ENCODE measurements around the gene CPAMD8.
"Not testable (repeated sequence)": the region's sequence is repeated elsewhere in the genome, so short reads cannot be mapped to it uniquely, and the experiment has no call there.

The CPAMD8 gene

DNA sequence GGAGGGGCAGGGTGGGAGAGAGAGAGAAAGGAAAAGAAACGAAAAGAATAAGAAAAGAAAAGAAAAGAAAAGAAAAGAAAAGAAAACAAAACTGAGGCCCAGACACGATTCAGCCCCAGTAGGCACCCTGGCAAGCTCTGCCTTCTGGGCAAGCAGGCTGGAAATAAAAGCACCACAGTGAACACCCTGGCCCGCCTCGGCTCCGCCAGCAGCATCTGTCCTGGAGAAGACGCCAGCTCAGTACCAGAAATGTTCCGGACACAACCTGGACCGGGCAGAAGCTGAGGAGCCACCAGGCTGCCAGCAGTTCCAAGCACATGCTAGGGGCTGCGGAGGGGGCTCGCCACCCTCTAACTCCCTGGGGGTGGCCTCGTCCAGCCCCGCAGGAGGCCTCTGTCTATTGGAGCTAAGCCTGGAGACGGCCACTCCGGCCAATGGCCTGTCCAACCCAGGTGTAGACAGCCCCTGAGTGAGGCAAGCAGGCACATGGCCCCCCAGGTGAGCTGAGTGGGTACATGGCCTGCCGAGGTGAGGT lies 11.4 kb upstream of the CPAMD8 start:
- no peak for DNase-seq (ENCODE audit: low spot score)

DNA sequence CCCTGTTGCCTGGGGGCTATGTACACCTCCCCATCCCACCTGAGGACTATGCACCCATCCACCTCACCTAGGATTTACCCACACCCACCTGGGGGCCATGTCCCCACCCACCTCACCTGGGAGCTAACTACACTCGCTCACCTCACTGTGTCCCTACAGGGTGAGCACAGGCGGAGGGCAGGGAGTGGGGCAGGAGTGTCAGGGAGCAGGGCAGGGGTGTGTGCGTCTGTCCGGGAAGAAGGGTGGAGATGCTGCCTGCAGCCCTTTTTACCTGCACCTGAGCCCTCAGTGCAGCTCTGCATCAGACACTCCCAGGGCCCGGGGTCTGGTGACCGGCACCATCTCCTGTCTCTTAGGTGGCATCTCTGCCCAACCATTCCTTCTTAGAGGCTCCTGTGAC lies 10.6 kb upstream of the CPAMD8 start:
- no peak for DNase-seq (ENCODE audit: low spot score)

DNA sequence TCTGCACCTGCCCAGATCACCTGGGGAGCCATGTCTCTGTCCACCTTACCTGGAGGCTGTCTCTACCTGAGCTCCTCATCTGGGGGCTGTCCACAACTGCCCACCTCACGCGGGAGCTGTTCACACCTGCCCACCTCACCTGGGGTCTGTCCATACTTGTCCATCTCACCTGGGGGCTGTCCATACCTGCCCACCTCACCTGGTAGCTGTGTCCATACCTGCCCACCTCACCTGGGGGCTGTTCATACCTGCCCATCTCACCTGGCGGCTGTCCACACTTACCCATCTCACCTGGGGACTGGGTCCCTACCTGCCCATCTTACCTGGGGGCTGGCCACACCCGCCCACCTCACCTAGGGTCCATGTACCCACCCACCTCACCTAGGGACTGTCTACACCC lies 10.0 kb upstream of the CPAMD8 start:
- DNase-seq (ENCODE audit: low spot score) = no peak

DNA sequence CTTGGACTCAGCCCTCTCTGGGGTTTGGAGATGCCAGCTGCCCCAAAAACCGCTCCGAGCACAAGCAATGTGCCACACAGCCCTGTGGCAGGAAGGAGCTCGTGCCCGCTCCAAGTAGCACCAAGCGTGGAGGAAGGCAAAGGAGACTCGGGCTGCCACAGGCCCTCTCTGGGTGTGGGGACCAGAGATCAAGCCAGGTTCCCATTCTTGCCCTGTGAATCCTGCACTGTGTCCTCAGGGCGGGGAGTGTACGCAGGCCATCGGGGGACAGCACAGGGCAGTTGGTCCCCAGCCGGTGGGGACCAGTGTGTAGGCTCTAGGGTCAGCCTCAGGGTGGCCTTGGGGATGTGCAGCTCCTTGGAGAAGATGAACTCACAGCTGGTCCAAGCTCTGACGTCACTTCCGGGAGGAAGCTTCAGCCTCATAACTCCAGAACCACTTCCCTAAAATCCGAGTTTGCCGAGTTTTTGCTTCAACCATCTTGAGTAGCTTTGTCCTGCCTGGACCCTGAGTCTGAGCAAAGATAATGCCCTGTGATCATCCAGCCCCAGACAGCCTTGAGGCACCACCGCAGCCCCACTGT lies 9.3 kb upstream of the CPAMD8 start:
- DNase-seq (ENCODE audit: low spot score) = no peak

DNA sequence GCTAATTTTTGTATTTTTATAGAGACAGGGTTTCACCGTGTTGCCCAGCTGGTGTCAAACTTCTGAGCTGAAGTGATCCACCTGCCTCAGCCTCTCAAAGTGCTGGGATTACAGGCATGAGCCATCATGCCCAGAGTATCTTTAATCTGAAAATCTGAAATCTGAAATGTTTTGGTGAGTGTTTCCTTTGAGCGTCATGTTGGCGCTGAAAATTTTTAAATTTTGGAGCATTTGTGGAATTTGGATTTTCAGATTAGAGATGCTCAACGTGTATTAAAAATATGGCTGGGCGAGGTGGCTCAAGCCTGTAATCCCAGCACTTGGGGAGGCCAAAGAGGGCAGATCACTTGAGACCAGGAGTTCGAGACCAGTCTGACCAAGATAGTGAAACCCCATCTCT lies 5.1 kb upstream of the CPAMD8 start:
- DNase-seq (ENCODE audit: low spot score) = no peak

DNA sequence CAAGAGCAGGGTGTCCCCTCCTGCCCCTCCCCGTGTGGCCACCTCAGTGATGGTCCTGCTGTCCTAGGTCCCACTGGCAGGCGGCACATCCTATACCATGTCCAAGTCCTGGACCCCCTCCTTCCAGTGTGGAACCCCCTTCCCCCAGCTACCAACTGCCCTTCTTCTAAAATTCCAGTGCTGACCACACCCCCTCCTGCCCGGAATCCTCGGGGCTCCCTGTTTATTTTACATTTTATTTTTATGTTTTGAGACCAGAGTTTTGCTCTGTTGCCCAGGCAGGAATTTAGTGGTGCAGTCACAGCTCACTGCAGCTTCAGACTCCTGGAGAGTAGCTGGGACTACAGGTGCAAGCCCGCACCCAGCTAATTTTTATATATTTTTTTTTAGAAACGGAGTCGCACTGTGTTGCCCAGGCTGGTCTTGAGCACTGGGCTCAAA lies 945 bp upstream of the CPAMD8 start:
- no peak for DNase-seq (ENCODE audit: low spot score)

DNA sequence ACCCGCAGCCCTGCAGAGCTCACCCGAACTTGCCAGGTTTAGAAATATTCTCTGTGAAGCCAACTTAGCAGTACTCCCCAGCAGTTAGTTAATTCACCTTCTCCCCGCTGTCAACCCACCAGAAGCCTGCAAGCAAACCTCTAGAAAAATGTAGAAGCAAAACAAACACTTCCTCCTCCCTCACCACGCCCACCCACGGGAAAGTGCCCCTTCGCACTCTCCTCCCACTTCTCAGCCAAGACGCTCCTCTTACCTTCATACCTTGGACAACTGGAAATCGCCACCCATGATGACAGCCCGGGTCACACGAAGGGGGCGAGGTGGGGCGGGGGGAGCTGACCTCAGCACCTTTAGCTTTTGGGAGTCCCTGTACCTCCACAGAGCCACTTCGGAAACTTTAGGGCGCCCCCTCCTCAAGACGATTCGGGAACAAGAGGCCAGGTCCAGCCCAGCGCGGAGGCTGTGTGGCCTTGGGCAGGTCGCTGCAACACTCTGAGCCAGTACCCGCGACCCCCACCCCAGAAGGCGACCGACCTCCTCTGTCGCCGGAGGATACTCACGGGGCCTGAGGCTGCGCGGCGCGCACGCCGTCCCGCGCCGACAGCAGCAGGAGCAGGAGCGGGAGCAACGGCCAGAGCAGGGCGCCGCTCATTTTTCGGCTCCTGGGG lies 485 bp downstream of the CPAMD8 start:
- no peak for DNase-seq (ENCODE audit: low spot score)

DNA sequence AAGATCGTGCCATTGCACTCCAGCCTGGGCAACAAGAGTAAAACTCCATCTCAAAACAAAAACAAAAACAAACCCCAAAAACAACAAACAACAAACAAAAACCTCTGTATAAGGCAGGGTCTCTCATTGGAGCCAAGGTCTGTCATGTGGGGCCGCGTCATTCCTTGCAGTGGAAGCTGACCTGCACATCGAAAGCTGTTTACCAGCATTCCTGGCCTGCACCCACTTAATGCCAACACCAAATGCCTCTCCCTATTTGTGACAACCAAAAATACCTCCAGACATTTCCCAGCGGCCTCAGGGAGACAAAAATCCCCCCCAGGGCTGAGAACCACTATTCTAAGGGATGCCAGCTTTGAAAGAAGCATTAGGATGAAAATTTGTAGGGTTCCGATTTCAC lies 1.2 kb downstream of the CPAMD8 start:
- no peak for DNase-seq (ENCODE audit: low spot score)

DNA sequence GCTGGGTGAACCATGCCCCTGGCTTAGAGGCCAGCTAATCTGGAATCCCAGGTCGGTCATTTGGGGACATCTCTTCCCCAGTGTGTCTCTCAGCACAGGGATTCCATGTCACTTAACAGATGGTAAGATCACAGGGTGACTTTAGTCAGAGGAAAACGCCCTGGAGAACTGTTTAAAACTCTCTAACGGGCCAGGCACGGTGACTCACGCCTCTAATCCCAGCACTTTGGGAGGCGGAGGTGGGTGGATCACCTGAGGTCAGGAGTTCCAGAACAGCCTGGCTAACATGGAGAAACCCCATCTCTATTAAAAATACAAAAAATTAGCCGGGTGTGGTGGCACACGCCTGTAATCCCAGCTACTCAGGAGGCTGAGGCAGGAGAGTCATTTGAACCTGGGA lies 1.7 kb downstream of the CPAMD8 start:
- DNase-seq (ENCODE audit: low spot score) = not testable (repeated sequence)

DNA sequence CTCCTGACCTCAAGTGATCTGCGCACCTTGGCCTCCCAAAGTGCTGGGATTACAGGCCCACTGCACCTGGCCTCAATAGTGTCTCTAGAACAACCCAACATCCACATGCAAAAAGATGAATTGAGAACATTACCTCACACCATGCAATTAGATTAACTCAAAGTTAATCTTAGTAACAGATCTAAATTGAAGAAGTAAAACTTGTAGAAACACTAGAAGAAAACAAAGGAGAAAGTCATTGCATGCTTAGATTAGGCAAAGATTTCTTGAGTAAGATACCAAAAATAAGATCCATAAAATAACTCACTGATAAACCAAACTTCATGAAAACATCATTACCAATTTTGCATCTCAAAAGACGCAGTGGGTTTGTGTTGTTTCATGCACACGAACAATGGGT lies 2.8 kb downstream of the CPAMD8 start:
- no peak for DNase-seq (ENCODE audit: low spot score)

DNA sequence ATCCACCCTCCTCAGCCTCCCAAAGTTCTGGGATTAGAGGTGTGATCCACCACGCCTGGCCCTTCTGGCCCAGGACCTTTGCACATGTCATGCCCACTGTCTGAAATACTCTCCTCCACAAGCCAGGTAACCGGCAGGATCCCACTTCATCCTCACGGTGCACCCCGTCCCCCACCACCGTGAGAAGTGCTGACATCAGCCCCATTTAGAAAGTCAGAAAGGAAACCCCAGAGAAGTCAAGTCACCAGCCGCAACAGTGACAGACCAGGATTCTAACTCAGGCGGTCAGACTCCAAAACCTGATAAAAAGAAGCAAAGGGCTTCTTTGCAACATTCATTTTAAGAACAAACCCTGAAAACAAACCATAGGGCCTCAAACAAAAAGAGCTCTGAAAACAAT lies 3.9 kb downstream of the CPAMD8 start:
- no peak for DNase-seq (ENCODE audit: low spot score)

DNA sequence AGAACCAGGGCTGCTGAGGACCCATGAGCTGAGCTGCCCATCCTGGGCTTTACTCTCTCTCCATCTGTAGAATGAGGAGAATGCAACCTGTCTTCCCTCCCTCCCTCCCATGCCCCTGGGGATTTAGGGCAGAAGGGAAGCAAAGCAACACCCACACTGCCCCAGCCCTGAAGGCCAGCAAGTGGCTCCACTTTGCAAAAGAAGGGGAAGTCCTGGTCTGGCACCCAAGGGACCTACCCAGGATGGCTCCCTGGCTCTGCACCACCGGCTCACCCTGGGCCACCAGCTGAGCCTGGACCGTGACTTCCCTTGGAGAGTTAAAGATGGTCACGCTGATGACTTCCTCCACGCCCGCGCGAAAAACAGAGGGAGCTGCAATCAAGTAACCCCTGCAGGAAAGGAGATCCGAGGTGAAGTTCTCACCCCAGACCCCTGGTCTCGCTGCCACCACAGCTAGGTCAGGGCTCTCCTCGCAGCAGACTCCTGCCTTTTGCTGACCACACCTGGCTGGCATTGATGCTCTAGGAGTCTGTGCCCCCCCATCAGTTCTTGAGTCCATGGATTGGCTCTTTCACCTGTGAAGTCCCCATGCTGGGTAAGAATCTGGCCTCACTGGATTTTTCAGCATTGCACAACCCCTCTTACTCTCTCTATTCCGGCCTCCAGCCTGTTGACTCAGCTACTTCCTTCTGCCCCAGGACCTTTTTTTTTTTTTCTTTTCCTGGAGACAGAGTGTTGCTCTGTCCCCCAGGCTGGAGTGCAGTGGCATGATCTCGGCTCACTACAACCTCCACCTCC lies 4.6 kb downstream of the CPAMD8 start:
- no peak for DNase-seq (ENCODE audit: low spot score)

DNA sequence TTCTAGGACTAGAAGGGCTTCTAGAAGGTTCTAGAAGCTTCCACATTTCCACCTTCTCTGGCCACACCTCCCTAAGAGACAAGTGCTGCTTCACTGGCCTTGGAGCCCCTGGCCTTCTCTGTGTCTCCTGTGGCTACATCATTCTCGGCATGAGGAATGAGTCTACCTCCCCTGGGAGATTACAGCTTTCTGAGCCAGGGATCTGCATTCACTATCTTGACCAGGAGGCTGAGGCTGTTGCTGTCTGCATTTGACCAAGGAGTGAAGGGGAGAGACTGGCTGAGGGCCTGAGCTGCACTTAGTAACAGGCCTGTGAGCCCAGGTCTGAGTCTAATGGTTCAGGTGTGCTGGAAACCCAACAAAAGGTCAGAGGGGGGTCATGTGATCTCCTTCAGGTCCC lies 5.3 kb downstream of the CPAMD8 start:
- no peak for DNase-seq (ENCODE audit: low spot score)

DNA sequence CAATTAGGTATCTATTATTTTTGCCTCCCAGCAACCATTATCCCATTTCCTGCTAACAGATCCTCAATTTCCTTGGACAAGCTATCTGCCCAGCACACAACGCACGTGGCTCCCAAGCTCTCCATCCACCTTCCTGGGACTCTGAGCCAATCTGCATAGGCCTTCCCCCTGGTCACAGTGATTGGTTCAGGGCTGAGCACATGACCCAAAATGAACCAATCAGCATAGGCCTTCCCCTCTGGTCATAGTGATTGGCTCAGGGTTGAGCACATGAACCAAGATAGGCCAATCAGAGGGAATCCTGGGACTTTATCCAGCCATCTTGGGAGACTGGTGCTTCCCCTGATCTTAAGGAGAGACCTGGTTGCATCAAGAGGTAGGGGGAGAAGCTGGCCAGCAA lies 5.8 kb downstream of the CPAMD8 start:
- DNase-seq (ENCODE audit: low spot score) = no peak

DNA sequence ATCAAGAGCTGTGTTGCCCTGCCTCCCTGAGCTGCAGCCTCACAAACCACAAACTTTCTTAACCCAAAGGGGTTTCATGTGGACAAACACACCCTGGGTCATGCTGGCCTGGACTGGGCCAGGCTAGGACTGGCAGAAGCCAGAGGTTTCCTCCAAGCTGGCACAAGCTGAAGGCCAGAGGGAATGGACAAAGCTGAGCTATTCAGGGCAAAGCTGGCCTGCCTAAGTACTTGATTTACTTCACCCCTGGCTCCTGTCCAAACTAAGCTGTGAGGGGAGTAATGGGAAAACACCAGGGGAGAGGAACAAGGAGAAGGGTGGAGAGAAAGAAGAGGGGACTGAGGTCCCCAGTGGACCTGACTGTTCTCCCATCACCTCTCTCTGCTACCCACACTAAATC lies 6.2 kb downstream of the CPAMD8 start:
- no peak for DNase-seq (ENCODE audit: low spot score)

DNA sequence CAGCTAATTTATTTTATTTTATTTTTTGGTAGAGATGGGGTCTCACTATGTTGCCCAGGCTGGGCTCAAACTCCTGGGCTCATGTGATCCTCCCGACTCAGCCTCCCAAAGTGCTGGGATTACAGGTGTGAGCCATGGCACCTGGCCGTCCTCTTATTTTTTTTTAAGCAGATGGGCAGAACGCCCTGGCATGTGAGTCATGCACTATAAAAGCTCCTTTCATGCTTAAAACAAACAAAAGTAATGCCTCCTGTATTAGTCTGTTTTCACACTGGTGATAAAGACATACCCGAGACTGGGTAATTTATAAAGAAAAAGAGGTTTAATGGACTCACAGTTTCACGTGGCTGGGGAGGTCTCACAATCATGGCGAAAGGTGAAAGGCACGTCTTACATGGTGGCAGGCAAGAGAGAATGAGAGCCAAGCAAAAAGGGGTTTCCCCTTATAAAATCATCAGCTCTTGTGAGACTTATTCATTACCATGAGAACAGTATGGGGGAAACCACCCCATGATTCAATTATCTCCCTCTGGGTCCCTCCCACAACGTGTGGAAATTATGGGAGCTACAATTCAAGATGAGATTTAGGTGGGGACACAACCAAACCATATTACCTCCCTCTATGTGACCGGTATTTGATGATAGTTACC lies 12.3 kb downstream of the CPAMD8 start:
- DNase-seq (ENCODE audit: low spot score) = not testable (repeated sequence)

DNA sequence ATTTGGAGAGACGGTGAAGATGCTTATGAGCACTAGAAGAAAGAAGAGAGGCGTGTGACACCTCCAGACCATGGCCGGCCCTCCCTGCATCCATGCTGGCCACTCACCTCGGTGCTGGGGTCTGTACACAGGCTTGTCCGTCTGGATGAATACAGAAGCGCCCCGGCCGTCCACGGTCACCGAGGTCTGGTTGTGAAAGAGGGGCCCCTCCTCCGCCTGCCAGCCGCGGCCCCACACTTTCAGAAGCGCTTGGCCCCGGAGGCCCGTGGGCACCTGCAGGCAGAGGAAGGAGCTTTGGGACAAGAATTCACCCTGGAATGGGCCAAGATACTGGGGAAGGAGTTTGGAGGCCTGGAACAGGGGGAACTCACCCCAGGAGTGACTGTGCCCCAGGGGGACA lies 15.1 kb downstream of the CPAMD8 start:
- DNase-seq (ENCODE audit: low spot score) = no peak

DNA sequence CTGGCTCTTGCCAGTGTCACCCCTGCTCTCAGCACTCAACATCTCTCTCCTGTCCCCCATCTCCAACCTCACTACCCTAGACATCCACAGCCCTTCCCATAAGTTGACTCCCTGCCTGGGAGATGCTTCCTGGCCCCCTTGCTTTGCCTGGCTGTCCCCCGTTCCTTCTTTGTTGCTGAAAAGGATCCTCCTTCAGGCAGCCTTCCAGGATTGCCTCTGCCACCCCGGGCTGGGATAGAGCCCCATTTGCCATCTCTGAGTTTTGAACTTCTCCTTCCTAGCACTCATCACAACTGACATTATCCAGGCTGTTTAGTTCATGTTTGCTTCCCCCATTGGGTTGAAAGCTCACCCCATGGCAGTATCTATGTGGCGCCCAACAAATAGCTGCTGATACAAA lies 20.0 kb downstream of the CPAMD8 start:
- no peak for DNase-seq (ENCODE audit: low spot score)

DNA sequence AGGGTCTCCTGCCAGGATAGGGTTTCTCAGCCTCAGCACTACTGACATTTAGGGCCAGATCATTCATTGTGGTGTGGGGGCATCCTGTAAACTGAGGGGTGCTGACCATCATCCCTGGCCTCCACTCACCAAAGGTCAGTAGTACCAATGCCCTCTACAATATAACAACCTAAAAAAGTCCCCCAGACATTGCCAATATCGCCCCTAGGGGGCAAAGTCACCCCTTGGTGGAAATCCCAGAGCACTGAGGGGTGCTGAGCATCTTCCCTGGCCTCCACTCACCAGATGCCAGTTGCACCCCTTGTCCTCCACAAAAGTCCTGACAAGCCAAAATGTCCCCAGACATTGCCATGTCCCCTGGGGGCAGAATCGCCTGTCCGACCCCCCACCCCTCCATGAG lies 21.6 kb downstream of the CPAMD8 start:
- no peak for DNase-seq (ENCODE audit: low spot score)

DNA sequence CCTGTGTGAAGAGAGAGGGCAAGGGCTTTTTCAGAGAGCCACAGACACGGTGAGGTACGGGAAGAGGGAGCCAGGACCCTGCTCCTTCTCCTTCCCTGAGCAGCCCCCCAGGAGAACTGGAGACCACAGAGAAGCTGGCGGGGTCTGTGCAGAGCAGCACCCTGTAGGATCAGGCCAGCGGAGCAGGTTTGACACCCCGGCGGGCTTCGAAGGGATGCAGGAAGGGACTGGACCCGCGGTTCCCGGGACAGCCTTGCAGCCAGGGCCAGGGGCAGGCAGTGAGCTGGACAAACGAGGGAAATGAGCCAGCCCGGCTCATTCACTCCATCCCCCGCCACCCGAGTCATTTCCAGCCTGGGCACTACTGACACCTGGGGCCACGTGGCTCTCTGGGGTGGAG lies 22.2 kb downstream of the CPAMD8 start:
- no peak for DNase-seq (ENCODE audit: low spot score)

DNA sequence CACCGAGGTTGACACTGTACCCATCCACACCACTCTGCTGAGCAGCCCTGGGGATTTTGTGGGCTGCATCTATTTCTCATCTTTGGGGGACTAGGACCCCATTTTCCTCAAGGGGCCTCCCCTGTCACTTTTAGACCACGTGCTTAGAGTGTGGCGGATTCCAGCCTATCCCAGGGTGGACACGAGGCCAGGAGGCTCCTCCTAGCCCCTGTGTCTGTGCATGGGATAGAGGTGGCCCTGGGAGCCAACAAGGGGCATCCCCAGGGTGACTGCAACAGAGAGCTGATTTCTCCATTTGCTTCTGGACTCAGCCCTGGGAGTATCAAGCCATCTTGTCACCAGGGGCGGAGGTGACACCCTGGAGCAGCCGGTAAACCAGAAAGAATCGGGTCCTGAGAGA lies 24.2 kb downstream of the CPAMD8 start:
- DNase-seq (ENCODE audit: low spot score) = no peak

DNA sequence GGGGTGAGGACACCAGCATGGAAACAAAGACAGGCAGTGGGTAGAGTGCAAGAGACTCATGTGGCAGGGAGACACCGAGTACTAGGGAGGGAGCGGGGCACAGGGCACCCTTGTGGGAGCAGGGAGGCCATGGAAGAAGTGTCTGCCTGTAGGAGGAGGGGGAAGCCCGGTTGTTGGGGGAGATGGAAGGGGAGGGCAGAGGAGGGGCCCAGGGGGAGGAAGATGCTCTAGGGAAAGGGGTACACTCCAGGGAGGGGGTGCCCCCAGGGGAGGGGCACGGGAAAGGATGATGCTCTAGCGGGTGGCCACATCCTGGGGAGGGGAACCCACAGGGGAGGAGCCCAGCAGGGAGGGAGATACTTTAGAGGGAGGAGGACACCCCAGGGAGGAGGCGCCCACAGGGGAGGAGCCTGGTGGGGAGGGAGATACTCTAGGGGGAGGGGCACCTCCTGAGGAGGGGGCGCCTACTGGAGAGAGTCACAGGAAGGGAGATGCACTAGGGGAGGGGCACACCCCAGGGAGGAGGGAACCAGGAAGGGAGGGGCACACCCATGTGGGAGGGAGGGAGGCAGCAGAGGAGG lies 24.9 kb downstream of the CPAMD8 start:
- DNase-seq (ENCODE audit: low spot score) = no peak
